HG03159 (cell line): Measurements from ENCODE around the gene RNU6-8.
A peak's percentile ranks its signal among the peaks of the same experiment; 100 is the strongest.

Experiments
- ATAC-seq: cut with Tn5 transposase; IDR thresholded peaks from one replicate; pipeline ENCODE4 v1.9.1; 2021; ENCODE audit warnings: mild to moderate bottlenecking, moderate library complexity; ENCODE audit not compliant: unreplicated experiment

RNU6-8 gene

GRCh38 chr14:32202998-32203882 lies at the start of gene RNU6-8:
TSS of gene RNU6-8 (minus strand) at chr14:32203269.
- ATAC-seq, result peak; percentile 61

DNA sequence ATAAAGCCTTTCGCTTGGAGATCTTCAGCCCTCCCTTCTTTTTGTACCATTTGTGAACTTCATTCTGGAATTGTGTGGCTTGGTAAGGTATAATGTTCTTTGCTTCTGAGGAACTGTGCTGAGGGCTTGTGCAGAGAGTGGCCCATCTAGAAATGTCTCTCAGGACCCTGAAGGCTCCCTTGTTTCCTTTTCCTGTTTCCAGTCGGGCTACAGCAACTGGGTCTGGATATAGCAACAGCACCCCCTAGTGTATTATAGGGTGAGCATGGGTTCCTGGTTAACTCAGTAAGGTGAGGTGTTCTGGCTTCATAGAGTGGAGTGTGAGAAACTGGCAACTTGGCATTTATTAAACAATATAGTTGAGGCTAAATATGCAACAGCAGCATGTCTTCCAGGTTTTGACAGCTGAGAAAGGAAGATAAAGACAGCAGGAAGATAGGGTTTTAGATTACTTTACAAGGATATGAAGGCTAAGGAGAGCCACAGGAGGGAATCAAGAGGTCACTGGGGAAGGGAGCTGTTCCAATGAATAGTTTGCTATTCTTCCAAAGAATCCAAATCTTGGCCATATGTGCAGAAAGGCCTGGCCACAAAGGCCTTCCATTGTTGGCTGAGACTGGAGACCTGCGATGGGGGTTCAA lies 49.1 kb upstream of the RNU6-8 start:
- ATAC-seq, result peak; percentile 81

- no peak for ATAC-seq
Measured at GRCh38 chr14:32251530-32251929, 48.5 kb upstream of the RNU6-8 start.

GRCh38 chr14:32250681-32251080 lies 47.6 kb upstream of the RNU6-8 start:
- no peak for ATAC-seq

GRCh38 chr14:32249780-32250179 lies 46.7 kb upstream of the RNU6-8 start:
- ATAC-seq, result no peak

DNA sequence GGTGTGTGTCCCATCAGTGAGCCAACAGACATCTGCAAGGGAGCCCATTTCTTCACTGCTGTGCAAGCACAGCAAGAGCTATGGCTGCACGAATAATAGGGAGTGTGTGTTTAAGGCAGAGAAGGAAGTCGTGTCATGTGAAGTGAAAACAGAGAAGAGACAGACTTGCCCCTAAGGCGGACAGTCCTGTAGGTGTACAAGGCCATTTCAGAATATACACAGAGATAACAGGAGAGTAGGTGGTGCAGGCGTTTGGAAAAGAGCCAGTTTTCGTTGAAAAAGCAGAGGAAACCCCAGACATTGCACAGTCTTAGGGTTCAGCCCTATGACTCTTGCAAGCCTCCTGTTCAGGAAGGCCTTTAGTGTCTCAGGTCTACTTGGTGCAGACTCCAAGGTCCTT lies 46.3 kb upstream of the RNU6-8 start:
- ATAC-seq, result no peak

- no peak for ATAC-seq
Measured at GRCh38 chr14:32246751-32247150, 43.7 kb upstream of the RNU6-8 start.

DNA sequence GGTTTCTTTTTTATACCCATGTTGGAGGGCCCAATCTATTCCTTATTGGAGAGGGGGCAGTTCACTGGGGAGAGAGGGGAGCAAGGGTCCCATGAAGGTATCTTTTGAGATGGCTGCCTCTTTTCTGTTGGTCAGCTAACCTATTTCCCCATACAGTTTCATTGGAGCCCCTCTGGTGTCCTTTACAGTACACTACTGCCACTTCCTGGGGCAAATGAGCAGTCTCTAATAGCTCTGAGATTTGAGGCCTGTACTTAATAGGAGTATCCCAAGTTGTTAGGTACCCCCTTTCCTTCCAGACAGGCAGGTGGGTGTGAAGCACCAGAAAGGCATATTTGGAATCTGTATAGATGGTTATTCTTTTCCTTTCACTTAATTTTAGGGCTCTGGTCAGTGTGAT lies 41.3 kb upstream of the RNU6-8 start:
- no peak for ATAC-seq

GRCh38 chr14:32233260-32233659 lies 30.2 kb upstream of the RNU6-8 start:
- ATAC-seq, result no peak

DNA sequence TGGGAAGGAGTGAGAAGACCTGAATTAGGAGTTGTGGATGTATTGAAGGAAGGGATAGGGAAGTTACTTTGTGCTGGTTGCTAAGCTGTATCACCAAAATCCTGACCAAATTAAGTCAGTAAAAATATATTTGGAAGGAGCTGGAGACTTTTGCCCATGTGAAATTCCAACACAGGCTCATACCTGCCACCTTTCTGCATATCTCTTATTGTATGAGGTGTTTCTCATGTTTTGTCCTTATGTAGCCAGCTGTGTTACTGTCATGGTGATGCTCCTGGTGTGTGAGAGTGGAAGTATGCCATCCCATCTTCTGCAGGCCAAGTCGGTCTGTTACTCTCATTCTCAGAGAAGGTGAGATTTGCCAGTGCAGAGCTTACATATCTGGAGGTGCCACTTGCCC lies 29.4 kb upstream of the RNU6-8 start:
- no peak for ATAC-seq

DNA sequence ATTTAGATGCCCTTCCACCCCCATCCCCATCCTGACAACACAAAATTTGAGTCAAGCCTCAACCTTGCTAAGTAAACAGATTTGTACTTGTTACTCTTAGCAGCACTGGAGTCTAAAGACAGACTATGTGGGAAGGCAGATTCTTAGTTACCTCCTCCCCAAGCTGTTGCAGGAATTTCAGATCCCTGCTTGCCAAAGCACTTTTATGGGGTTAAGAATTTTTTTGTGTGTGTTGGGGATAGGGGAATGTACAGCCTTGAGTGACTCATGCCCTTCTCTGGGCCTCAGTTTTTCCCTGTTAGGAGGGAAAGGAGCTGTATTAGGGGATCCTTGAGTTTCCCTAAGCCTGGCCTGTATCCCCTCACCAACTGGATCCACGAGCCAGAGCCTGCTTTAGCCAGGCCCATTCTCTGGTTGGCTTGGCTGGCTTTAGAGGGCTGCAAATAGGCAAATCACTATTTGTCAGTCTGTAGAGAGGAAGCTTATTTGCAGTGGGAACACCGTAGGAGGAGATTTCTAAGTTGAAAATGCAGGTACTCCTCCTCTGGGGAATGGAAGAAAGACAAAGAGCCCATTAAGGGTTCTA lies 27.7 kb upstream of the RNU6-8 start:
- ATAC-seq, result no peak

- ATAC-seq, result no peak
Measured at GRCh38 chr14:32230181-32230580, 27.1 kb upstream of the RNU6-8 start.

DNA sequence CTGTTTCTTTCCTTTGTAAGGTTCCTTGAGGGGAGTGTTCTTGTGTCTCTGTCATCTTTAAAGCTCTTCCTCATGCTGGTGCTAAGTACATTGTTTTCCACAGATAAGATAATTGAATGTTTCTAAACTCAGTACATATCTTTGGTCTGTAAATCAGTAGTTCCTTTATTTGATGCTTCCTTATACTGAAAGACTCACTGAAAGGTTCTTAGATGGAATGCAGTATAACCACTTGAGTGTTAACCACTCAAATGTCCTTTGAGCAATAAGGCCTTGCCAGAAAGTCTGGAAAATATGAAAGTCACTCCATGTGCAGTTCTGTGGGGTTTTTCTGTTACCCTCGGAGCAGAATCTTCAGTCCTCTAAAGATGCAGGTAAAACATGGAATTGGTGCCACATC lies 23.0 kb upstream of the RNU6-8 start:
- no peak for ATAC-seq

GRCh38 chr14:32225378-32225920 lies 22.4 kb upstream of the RNU6-8 start:
- ATAC-seq, result no peak

- no peak for ATAC-seq
Measured at GRCh38 chr14:32224737-32225377, 21.8 kb upstream of the RNU6-8 start.

GRCh38 chr14:32217301-32217700 lies 14.2 kb upstream of the RNU6-8 start:
- ATAC-seq, result no peak

- ATAC-seq, result no peak
Measured at GRCh38 chr14:32212833-32213232, 9.8 kb upstream of the RNU6-8 start.

GRCh38 chr14:32211068-32211404 lies 8.0 kb upstream of the RNU6-8 start:
- ATAC-seq, result no peak

DNA sequence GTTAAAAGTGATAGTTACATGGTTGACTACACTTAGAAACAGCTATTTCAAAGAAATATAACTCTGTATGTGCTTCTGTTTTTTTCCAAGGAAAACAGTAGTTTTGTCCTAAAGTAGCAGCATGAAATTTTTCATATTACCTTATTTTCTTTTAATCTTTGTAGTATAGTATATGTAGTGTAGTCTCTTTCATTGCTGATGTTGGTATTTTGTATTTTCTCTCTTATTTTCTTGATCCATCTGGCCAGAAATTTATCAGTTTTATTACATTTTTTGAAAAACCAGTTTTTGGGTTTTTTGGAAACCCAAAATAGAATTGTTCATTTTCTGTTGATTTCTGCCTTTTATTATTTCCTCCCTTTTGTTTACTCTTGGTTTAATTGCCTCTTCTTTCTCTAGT lies 6.4 kb upstream of the RNU6-8 start:
- ATAC-seq, result no peak

DNA sequence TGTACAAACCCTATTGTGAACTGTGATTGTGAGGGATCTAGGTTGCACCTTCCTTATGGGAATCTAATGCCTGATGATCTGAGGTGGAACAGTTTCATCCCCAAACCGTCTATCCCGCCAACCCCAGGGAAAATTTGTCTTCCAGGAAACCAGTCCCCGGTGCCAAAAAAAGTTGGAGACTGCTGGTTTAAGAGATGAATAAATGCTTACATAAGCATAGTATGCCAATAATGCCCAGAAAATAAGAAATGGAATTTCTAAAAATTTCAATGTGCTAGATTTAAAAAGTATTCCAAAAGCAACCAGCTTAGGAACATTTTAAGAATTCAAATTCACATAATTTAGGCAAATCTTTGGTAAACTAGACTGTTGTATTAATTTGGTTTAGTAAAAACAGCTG lies 5.4 kb upstream of the RNU6-8 start:
- no peak for ATAC-seq

DNA sequence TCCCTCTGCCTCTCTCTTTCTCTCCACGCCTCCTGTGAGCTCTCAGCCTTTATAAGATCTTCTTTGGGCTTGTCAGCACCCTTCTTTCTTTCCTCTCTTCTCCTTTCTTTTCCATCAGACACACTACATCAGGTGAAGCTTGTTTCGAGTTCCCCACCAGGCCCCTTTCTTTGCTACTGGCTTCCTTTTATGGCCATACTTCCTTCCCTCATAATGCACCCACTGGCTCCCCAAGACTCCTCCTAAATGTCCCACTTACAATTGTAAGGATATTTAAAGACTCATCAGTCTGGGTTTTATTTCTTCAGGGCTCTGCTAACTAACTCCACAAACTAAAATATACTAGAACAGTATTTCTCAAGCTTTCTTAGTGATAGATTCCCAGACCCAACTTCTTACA lies 3.5 kb upstream of the RNU6-8 start:
- no peak for ATAC-seq
